Skeletal muscle tissue (tissue), 4 donors: ENCODE measurements around the gene PRSS2. TPM values are rescaled to one million over a fixed set of nuclear protein-coding genes. Genes with fewer than 3 reads are reported as not detected.
"Not testable (repeated sequence)": the region's sequence is repeated elsewhere in the genome, so short reads cannot be mapped to it uniquely, and the experiment has no call there.

Experiments
- H3K27ac ChIP-seq: one replicate; pipeline ENCODE4 v1.7.0; 2013; ENCODE audit warnings: mild to moderate bottlenecking, low read depth, low read length, inconsistent platforms
- H3K27me3 ChIP-seq, 3 donors: one replicate each; pipeline ENCODE4 v1.7.0; 2013; ENCODE audit warnings: low read length in 3 of 3; ENCODE audit not compliant: control insufficient read depth in 3 of 3, insufficient read depth in 3 of 3
- H3K36me3 ChIP-seq, 3 donors: one replicate each; pipeline ENCODE4 v1.7.0; 2013; ENCODE audit warnings: low read length in 3 of 3; ENCODE audit not compliant: control insufficient read depth in 3 of 3, insufficient read depth in 3 of 3
- H3K4me1 ChIP-seq, 3 donors: one replicate each; pipeline ENCODE4 v1.7.0; 2013; ENCODE audit warnings: low read length in 3 of 3, mild to moderate bottlenecking in 3 of 3; ENCODE audit not compliant: control insufficient read depth in 3 of 3, insufficient read depth in 3 of 3
- H3K4me3 ChIP-seq, 3 donors: one replicate each; pipeline ENCODE4 v1.7.0; 2013; ENCODE audit warnings: low read length in 3 of 3
- H3K9ac ChIP-seq, 3 donors: one replicate each; pipeline ENCODE4 v1.7.0; 2013; ENCODE audit warnings: low read length in 3 of 3, mild to moderate bottlenecking in 3 of 3, moderate library complexity in 2 of 3, low read depth in 1 of 3
- H3K9me3 ChIP-seq, 3 donors: one replicate each; pipeline ENCODE4 v1.7.0; 2013; ENCODE audit warnings: low read length in 3 of 3; ENCODE audit not compliant: control insufficient read depth in 3 of 3
- total RNA-seq: library from RNA; depleted of rRNA; stranded (reverse); fragments of >200 nt; gene quantifications from one replicate; pipeline ENCODE4 v1.2.3, GENCODE V29; 2014
- donor health status: Osteomylitis.

The PRSS2 gene
- total RNA-seq, 1 donor from 2014 or later = not detected

DNA sequence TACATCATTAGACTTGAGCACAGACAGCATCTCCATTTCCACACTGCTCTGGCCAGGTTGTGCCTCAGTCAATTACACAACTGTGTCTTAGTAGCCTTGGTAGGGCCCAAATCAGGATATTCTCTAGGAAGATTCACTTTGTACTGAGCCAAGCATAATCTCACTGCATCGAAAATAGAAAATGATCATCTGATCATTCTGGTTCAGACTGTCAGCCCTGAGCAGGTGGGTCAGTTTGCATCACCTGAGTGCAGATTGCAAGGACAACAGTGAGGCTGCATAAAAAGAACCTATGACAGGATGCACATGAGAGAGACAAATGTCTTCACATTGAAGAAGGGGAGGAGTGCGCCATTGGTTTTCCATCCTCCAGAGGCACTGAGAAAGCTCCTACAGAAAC is 22.4 kb upstream of the PRSS2 start:
- not testable (repeated sequence) for H3K4me1 ChIP-seq, H3K9ac ChIP-seq, H3K27me3 ChIP-seq, H3K4me3 ChIP-seq, H3K36me3 ChIP-seq, H3K9me3 ChIP-seq, H3K27ac ChIP-seq

DNA sequence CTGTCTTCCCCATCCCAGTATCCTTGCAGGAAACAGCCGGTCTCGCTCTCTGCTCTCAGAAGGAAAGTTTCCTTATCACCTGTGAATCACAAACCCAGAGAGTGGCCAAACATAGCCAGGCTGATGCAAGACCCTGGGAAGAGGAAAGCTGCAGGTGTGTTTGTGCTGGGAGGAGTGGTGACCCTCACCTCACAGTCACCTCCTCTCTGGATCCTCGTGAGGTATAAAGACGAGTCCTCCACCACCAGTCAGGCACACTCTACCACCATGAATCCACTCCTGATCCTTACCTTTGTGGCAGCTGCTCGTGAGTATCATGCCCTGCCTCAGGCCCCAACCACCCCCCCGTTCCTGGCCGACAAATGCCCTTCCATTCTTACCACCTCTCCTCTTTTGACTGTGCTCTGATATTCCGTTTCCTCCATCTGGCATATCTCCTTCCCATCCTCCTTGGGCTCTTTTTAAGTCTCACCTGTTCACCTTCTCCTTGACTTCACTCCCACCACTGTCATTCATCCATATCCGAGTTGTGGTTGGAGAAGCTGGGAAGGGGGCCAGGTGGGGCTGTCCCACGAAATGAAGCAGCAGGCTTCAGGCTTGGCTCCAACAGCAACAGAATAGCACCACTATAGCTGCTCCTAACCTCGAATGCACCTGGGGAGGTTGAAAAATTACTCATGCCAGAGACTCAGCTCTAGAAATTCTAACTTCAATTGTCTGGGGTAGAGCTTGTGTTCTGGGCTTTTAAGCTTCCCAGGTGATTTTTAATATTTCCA is 21.4 kb upstream of the PRSS2 start, which contains the start of gene PRSS1:
Gene PRSS1, plus strand, starts transcription at position 255 of the 776 bp plus-strand sequence. Its CDS starts 13 bp downstream, at position 268.
- no peaks in the 10 kb centered on the region for H3K9me3 ChIP-seq
- H3K4me3 ChIP-seq = no peak within 1 kb of the TSS
- no peaks in the 10 kb centered on the region for H3K36me3 ChIP-seq
- peaks cover 0 to 4% (median 3%) of the 10 kb centered on the region in 3 donors for H3K4me1 ChIP-seq
- no peaks in the 10 kb centered on the region for H3K27me3 ChIP-seq
- no peak within 1 kb of the TSS for H3K27ac ChIP-seq
- H3K9ac ChIP-seq = no peak within 1 kb of the TSS

DNA sequence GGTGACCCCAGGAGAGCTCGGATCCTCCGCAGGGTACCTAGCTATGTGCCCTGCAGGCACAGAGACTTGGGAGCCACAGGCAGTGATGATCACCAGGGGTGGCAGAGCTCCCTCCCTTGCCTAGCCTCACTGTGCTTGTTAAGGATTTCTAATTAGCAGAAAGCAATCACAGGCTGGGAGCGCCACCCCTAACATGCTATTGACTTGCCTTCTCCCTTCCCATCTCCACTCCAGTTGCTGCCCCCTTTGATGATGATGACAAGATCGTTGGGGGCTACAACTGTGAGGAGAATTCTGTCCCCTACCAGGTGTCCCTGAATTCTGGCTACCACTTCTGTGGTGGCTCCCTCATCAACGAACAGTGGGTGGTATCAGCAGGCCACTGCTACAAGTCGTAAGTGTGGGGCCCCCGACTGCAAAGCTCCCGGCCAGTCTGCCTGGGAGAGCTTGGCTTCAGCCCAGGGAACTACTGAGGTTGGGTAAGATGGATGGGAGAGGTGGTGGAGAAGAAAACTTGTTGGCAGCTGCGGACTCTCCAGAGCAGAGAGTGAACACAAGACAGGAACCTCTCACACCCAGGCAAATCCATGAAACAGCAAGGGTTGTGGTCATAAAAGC is 20.3 kb upstream of the PRSS2 start:
- peaks cover 0 to 4% (median 3%) of the 10 kb centered on the region in 3 donors for H3K4me1 ChIP-seq
- H3K27ac ChIP-seq = no peak overlapping the region
- no peaks in the 10 kb centered on the region for H3K9me3 ChIP-seq
- no peaks in the 10 kb centered on the region for H3K27me3 ChIP-seq
- no peak overlapping the region for H3K9ac ChIP-seq
- no peaks in the 10 kb centered on the region for H3K36me3 ChIP-seq
- H3K4me3 ChIP-seq = no peak overlapping the region

DNA sequence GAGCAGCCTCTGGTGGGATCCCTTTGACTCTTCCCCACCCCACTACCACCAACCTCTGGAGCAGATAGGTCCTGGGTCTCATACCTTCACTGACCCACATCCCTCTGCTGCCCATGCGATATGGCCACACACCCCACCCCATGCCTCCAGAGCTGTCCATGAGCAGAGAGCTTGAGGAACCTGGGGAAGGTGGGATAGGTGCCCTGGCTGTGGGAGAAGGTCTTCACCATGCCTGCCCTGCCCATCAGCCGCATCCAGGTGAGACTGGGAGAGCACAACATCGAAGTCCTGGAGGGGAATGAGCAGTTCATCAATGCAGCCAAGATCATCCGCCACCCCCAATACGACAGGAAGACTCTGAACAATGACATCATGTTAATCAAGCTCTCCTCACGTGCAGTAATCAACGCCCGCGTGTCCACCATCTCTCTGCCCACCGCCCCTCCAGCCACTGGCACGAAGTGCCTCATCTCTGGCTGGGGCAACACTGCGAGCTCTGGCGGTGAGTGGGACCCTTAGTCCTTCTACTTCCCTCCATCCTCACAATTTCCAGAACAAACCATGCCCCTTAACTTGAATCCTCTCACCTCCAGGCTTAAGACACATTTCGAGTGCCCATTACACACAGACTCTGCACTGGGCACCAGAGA is 19.1 kb upstream of the PRSS2 start:
- H3K4me3 ChIP-seq, H3K4me1 ChIP-seq, H3K9ac ChIP-seq, H3K27me3 ChIP-seq, H3K9me3 ChIP-seq, H3K27ac ChIP-seq, H3K36me3 ChIP-seq: not testable (repeated sequence)

DNA sequence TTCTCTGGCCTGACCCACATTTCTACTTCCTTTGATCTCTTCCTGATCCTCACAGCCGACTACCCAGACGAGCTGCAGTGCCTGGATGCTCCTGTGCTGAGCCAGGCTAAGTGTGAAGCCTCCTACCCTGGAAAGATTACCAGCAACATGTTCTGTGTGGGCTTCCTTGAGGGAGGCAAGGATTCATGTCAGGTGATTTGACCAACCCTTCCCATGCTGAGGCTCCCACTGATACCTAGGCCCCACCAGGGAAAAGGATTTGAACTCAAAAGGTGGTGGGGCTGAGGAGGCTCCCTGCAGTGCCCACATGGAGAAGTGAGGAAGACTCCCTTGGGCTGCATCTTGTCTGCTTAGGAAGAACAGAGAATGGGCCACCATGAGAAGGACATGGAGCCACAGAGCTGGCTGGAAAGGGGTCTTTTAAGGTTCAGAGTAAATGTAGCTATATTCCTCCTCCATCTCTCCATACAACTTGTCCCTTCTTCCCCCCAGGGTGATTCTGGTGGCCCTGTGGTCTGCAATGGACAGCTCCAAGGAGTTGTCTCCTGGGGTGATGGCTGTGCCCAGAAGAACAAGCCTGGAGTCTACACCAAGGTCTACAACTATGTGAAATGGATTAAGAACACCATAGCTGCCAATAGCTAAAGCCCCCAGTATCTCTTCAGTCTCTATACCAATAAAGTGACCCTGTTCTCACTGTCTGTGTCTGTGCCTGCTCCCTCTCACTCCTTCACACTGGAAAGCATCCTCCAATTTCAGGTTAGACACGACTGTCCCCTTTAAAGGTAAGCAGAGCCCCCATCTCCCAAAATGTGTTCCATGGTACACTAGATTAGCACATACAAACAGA is 18.2 kb upstream of the PRSS2 start:
- no peaks in the 10 kb centered on the region for H3K27me3 ChIP-seq
- no peaks in the 10 kb centered on the region for H3K36me3 ChIP-seq
- no peak overlapping the region for H3K9ac ChIP-seq

DNA sequence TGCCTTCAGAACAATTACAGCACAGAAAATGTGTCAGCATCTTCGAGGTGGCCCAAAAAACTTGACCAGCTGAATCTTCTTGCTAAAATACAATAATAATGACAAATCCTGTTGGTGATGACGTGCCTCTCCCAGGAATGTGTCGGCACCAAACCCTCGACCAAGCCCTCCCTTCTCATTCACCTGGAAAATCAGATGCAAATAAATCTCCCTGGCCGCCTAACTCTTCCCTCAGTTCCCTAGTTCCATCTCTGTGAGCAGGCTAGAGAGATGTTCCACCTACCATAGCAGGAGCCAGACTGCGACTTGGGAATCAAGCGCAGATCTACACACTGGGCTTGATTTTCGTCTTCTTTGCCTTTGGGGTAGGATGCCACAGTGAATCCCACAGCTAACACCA is 17.4 kb upstream of the PRSS2 start:
- Histone ChIP-seq H3K36me3 (no peaks in the 10 kb centered on the region), H3K9me3 (no peaks in the 10 kb centered on the region), H3K4me1 (peaks cover 0 to 4% (median 3%) of the 10 kb centered on the region in 3 donors), H3K27me3 (no peaks in the 10 kb centered on the region), H3K27ac (no peak overlapping the region), H3K9ac (no peak overlapping the region), H3K4me3 (no peak overlapping the region)

More for the DNA sequence above, 18.2 kb upstream of the PRSS2 start:
- peaks cover 0 to 4% (median 3%) of the 10 kb centered on the region in 3 donors for H3K4me1 ChIP-seq
- no peaks in the 10 kb centered on the region for H3K9me3 ChIP-seq
- H3K27ac ChIP-seq = no peak overlapping the region
- H3K4me3 ChIP-seq = no peak overlapping the region

DNA sequence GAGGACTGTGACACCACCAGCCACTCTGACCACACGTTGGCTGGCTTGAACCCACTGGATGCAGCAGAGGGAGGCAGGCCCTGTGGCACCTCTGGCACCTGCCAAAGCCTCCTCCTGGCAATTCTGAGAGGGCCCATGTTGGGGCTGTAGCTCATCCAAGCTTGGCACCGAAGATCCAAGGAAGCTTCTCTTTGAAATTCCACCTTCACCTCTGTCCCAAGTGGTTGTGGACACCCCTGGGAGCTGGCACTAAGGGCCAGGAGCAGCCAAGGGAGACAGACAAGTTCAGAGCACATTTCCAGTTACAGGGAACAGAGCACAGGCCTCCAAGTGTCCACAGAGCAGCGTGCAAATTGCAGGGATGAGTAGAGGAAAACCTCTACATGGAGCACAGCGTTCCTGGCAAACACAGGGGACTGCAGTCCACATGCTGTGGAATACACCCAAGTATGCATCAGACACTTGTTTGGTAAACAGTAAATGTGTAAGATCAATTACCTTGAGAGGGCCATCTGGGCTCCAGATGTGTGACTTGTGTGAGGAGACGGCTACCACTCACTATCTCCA is 16.8 kb upstream of the PRSS2 start:
- not testable (repeated sequence) for H3K9me3 ChIP-seq, H3K9ac ChIP-seq, H3K36me3 ChIP-seq, H3K27me3 ChIP-seq, H3K4me1 ChIP-seq, H3K4me3 ChIP-seq, H3K27ac ChIP-seq

DNA sequence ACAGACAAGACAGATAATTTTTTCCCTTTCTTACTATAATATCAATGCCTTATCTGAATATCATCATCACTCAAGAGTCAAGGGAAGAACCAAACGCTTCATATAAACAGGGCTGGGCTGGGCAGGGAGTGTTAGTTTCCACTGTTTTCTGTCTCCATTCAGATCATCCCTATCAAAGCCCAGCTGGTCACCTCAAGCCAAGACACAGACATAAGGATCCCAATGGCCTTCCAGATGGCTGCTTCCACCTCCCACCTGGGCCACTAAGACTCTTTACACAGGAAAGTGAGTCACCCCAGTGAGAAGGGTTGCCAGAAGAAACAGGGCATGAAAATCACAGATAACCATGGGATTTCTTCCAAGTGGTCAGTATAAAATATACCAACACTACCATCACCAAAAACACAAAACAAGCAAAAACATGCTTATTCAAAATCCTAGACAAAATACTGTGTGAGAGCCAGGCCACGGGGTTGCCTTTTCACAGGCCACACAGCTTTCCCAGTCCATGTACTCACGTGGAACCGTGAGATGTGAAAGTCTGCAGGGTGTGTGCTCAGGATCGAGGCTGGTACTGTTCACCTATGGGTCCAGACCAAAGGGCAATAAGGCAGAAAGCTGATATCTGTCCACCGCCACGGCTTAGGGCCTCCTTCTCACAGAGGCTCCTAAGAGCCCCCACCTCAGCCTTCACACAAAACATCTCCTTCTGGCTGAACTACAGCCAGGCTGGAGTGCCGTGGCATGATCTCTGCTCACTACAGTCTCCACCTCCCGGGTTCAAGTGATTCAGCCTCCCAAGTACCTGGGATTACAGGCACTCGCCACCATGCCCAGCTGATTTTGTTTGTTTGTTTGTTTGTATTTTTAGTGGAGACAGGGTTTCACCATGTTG is 15.8 kb upstream of the PRSS2 start:
- H3K27ac ChIP-seq = no peak overlapping the region
- H3K9ac ChIP-seq = no peak overlapping the region
- H3K9me3 ChIP-seq = no peaks in the 10 kb centered on the region
- H3K4me3 ChIP-seq = no peak overlapping the region
- no peaks in the 10 kb centered on the region for H3K27me3 ChIP-seq
- H3K4me1 ChIP-seq = peaks cover 0 to 4% (median 3%) of the 10 kb centered on the region in 3 donors
- no peaks in the 10 kb centered on the region for H3K36me3 ChIP-seq

DNA sequence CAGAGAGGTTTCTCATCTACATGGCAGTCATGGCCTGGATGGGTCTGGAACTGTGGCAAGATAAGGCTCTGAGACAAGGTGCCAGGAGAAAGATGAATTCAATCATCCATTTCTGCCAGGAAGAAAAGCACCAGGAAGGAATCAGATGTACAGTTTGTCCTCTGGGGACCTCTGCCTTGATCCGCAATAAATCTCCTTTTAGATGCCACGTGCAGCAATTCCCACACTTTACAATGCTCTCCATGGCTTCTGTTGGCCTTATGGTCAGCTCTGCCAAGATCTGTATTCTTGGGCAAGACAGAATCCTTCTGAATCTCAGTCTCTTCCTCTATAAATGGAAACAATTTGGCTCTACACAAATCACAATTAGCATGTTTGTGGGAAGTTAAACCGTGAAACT is 12.5 kb upstream of the PRSS2 start:
- not testable (repeated sequence) for H3K9me3 ChIP-seq, H3K4me1 ChIP-seq, H3K36me3 ChIP-seq, H3K27me3 ChIP-seq, H3K9ac ChIP-seq, H3K4me3 ChIP-seq, H3K27ac ChIP-seq
